ENCODE data around the gene DIPK1B.
"Not testable (repeated sequence)": the region's sequence is repeated elsewhere in the genome, so short reads cannot be mapped to it uniquely, and the experiment has no call there.

The DIPK1B gene

GRCh38 chr9:136753371-136754058 is 41.1 kb downstream of the DIPK1B start:
- no peak for DNase-seq (ENCODE audit: low read depth in 2 of 2)

GRCh38 chr9:136754059-136754572 is 41.7 kb downstream of the DIPK1B start:
- DNase-seq (ENCODE audit: low read depth in 2 of 2), result no peak

- DNase-seq (ENCODE audit: low read depth in 2 of 2), result no peak
Measured at GRCh38 chr9:136754626-136755301, 42.4 kb downstream of the DIPK1B start.

- DNase-seq (ENCODE audit: low read depth in 2 of 2), result not testable (repeated sequence)
Measured at GRCh38 chr9:136755302-136756133, 43.1 kb downstream of the DIPK1B start.

- DNase-seq (ENCODE audit: low read depth in 2 of 2), result no peak
Measured at GRCh38 chr9:136756134-136756438, 43.7 kb downstream of the DIPK1B start.

- DNase-seq (ENCODE audit: low read depth in 2 of 2), result no peak
Measured at GRCh38 chr9:136756836-136757235, 44.5 kb downstream of the DIPK1B start.

GRCh38 chr9:136757328-136757727 is 45.0 kb downstream of the DIPK1B start:
- no peak for DNase-seq (ENCODE audit: low read depth in 2 of 2)

GRCh38 chr9:136757751-136758140 is 45.4 kb downstream of the DIPK1B start:
- DNase-seq (ENCODE audit: low read depth in 2 of 2), result no peak

- DNase-seq (ENCODE audit: low read depth in 2 of 2), result no peak
Measured at GRCh38 chr9:136759001-136759400, 46.6 kb downstream of the DIPK1B start.

- no peak for DNase-seq (ENCODE audit: low read depth in 2 of 2)
Measured at GRCh38 chr9:136759436-136760325, 47.3 kb downstream of the DIPK1B start.

- no peak for DNase-seq (ENCODE audit: low read depth in 2 of 2)
Measured at GRCh38 chr9:136760424-136760823, 48.1 kb downstream of the DIPK1B start.

GRCh38 chr9:136760834-136761544 is 48.6 kb downstream of the DIPK1B start:
- not testable (repeated sequence) for DNase-seq (ENCODE audit: low read depth in 2 of 2)

GRCh38 chr9:136761545-136761981 is 49.2 kb downstream of the DIPK1B start:
- DNase-seq (ENCODE audit: low read depth in 2 of 2), result no peak

GRCh38 chr9:136762221-136762691 is 49.9 kb downstream of the DIPK1B start:
- no peak for DNase-seq (ENCODE audit: low read depth in 2 of 2)

GRCh38 chr9:136762915-136763648 is 50.7 kb downstream of the DIPK1B start:
- DNase-seq (ENCODE audit: low read depth in 2 of 2), result peak; percentile 26 to 51

- DNase-seq (ENCODE audit: low read depth in 2 of 2), result no peak
Measured at GRCh38 chr9:136763649-136764035, 51.3 kb downstream of the DIPK1B start.

GRCh38 chr9:136764301-136764891 is 52.0 kb downstream of the DIPK1B start, which contains the start of gene LCN15:
Gene LCN15 (minus strand): TSS chr9:136764518. CDS start chr9:136764488, 30 bp downstream.
- no peak for DNase-seq (ENCODE audit: low read depth in 2 of 2)

GRCh38 chr9:136765041-136765440 is 52.7 kb downstream of the DIPK1B start:
- no peak for DNase-seq (ENCODE audit: low read depth in 2 of 2)

GRCh38 chr9:136765745-136766409 is 53.5 kb downstream of the DIPK1B start:
- not testable (repeated sequence) for DNase-seq (ENCODE audit: low read depth in 2 of 2)

All from stimulated activated CD4-positive, alpha-beta T cell treated with anti-CD3 and anti-CD28 coated beads, Interleukin-15, amount 100 ng/mL, for 48 hours (primary cell).